OCI-LY1 (cell line): Measurements from ENCODE around the gene VAV3.

Experiments
- H2AFZ ChIP-seq: fragments of 200-600 bp; sonication (generic), shearing (Covaris generic); 2 replicates; pipeline ENCODE4 v1.6.0; 2014; ENCODE audit warnings: antibody characterized with exemption, mild to moderate bottlenecking, low read length
- H3F3A ChIP-seq: fragments of 200-600 bp; sonication (generic), shearing (Covaris generic); 2 replicates; pipeline ENCODE4 v1.6.0; 2014; ENCODE audit warnings: mild to moderate bottlenecking, antibody characterized with exemption, low read length, moderate library complexity; ENCODE audit not compliant: insufficient read depth
- H3K27ac ChIP-seq: fragments of 200-600 bp; sonication (generic); 2 replicates; pipeline ENCODE4 v1.5.1; 2014; ENCODE audit warnings: low read length, mixed run types, mild to moderate bottlenecking, low read depth; ENCODE audit not compliant: poor library complexity, severe bottlenecking
- H3K27me3 ChIP-seq: fragments of 200-600 bp; sonication (generic); 2 replicates; pipeline ENCODE4 v1.6.0; 2014; ENCODE audit warnings: antibody characterized with exemption, mild to moderate bottlenecking, low read length, moderate library complexity; ENCODE audit not compliant: insufficient read depth
- H3K36me3 ChIP-seq: fragments of 200-600 bp; sonication (generic); 2 replicates; pipeline ENCODE4 v1.6.1; 2014; ENCODE audit warnings: mild to moderate bottlenecking, antibody characterized with exemption, low read length, moderate library complexity, mixed read lengths; ENCODE audit not compliant: insufficient read depth
- H3K4me1 ChIP-seq: fragments of 200-600 bp; sonication (generic); 2 replicates; pipeline ENCODE4 v1.5.1; 2014; ENCODE audit warnings: mild to moderate bottlenecking, low read length, moderate library complexity; ENCODE audit not compliant: insufficient read depth, severe bottlenecking
- H3K4me2 ChIP-seq: fragments of 200-600 bp; sonication (generic), shearing (Covaris generic); 2 replicates; pipeline ENCODE4 v1.6.1; 2014; ENCODE audit warnings: low read length
- H3K4me3 ChIP-seq: fragments of 200-600 bp; sonication (generic); 2 replicates; pipeline ENCODE4 v1.5.1; 2014; ENCODE audit warnings: low read length, low read depth, mild to moderate bottlenecking, mixed read lengths; ENCODE audit not compliant: poor library complexity, severe bottlenecking
- H3K79me2 ChIP-seq: fragments of 200-600 bp; shearing (Covaris generic); 2 replicates; pipeline ENCODE4 v1.6.1; 2016; ENCODE audit warnings: mixed run types, low read length, mixed read lengths; ENCODE audit not compliant: insufficient read depth
- H3K9ac ChIP-seq: fragments of 200-600 bp; sonication (generic), shearing (Covaris generic); 2 replicates; pipeline ENCODE4 v1.6.1; 2014; ENCODE audit warnings: mild to moderate bottlenecking, low read length, mixed read lengths
- H3K9me2 ChIP-seq: fragments of 200-600 bp; sonication (generic), shearing (Covaris generic); 2 replicates; pipeline ENCODE4 v1.6.1; 2014; ENCODE audit warnings: low read depth, mild to moderate bottlenecking, low read length, mixed read lengths
- H3K9me3 ChIP-seq: fragments of 200-600 bp; shearing (Covaris generic); 2 replicates; pipeline ENCODE4 v1.6.1; 2014; ENCODE audit warnings: low read length, mixed read lengths
- H4K20me1 ChIP-seq: fragments of 200-600 bp; sonication (generic), shearing (Covaris generic); 2 replicates; pipeline ENCODE4 v1.6.0; 2016; ENCODE audit warnings: mild to moderate bottlenecking, low read length; ENCODE audit not compliant: insufficient read depth
- EZH2 ChIP-seq: fragments of 200-600 bp; sonication (generic), shearing (Covaris generic); IDR thresholded peaks from 2 replicates; pipeline ENCODE4 v1.8.0; 2017; ENCODE audit warnings: borderline replicate concordance, mixed run types, mild to moderate bottlenecking, antibody characterized with exemption, low read length, moderate library complexity, mixed read lengths
- TF ChIP-seq, protein P1 (sequence below): fragments of 200-600 bp; sonication (generic), shearing (Covaris generic); IDR thresholded peaks from 2 replicates; pipeline ENCODE4 v1.5.1; 2017; ENCODE audit warnings: mild to moderate bottlenecking, antibody characterized with exemption, low read length, moderate library complexity, mixed read lengths

VAV3 gene

DNA sequence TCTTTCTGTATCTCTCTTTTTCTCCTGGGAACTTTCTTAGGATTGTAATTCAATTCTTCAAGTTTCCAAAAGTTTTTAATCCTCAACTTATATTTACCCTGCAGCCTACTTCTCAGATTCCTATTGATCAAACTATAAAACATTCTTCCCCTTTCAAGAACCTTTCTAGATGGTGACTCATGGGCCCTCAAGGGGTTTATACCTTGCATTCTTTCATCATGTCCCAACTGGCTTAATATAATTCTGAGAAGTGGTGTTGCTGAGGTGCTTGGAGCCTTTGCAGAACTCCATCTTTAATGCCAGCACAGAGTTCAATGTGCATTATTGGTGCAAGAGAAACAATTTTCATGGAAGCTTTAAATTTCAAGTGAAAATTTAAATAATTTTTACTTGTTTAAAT, 273.4 kb downstream of the VAV3 start:
- Histone ChIP-seq H3K36me3 (no peaks in the 10 kb centered on the region), H3K9me2 (no peaks in the 10 kb centered on the region), H3K79me2 (no peaks in the 10 kb centered on the region), H3K9ac (no peak overlapping the region), H3K4me1 (no peaks in the 10 kb centered on the region), H3K9me3 (no peaks in the 10 kb centered on the region), H3K27me3 (no peaks in the 10 kb centered on the region), H3F3A (no peaks in the 10 kb centered on the region), H3K4me2 (no peak overlapping the region), H2AFZ (no peak overlapping the region), H4K20me1 (no peaks in the 10 kb centered on the region), H3K27ac (no peak overlapping the region), H3K4me3 (no peak overlapping the region)
- TF ChIP-seq, protein P1, sequence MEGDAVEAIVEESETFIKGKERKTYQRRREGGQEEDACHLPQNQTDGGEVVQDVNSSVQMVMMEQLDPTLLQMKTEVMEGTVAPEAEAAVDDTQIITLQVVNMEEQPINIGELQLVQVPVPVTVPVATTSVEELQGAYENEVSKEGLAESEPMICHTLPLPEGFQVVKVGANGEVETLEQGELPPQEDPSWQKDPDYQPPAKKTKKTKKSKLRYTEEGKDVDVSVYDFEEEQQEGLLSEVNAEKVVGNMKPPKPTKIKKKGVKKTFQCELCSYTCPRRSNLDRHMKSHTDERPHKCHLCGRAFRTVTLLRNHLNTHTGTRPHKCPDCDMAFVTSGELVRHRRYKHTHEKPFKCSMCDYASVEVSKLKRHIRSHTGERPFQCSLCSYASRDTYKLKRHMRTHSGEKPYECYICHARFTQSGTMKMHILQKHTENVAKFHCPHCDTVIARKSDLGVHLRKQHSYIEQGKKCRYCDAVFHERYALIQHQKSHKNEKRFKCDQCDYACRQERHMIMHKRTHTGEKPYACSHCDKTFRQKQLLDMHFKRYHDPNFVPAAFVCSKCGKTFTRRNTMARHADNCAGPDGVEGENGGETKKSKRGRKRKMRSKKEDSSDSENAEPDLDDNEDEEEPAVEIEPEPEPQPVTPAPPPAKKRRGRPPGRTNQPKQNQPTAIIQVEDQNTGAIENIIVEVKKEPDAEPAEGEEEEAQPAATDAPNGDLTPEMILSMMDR: no peak

DNA sequence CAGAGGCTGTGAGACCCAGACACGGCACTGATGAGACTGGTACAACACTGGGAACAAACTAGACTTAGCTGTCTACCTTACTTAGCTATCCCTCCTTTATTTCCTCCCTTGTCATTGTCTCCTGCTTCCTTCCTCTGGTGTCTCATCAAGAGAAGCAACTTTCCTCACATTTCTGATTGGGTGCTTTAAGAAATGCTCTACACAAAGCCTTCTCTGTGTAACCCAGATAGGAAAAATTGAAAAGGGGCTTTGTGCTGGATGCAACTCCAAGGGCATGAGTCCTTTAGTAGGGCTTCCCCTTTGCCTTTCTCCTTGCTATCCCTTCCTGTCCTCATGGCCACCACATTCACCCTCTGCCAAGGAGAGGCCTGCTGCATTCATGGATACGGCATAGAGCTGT, 274.5 kb downstream of the VAV3 start:
- H3K4me1 ChIP-seq: no peaks in the 10 kb centered on the region
- no peaks in the 10 kb centered on the region for H3F3A ChIP-seq
- no peaks in the 10 kb centered on the region for H3K27me3 ChIP-seq
- no peak overlapping the region for H3K4me2 ChIP-seq
- no peak overlapping the region for H3K4me3 ChIP-seq
- no peaks in the 10 kb centered on the region for H3K36me3 ChIP-seq
- H3K79me2 ChIP-seq: no peaks in the 10 kb centered on the region
- no peaks in the 10 kb centered on the region for H3K9me3 ChIP-seq
- TF ChIP-seq EZH2: no peak
- TF ChIP-seq, protein P1: no peak
- no peak overlapping the region for H3K27ac ChIP-seq
- no peak overlapping the region for H3K9ac ChIP-seq
- H4K20me1 ChIP-seq: no peaks in the 10 kb centered on the region
- no peaks in the 10 kb centered on the region for H3K9me2 ChIP-seq
- no peak overlapping the region for H2AFZ ChIP-seq

DNA sequence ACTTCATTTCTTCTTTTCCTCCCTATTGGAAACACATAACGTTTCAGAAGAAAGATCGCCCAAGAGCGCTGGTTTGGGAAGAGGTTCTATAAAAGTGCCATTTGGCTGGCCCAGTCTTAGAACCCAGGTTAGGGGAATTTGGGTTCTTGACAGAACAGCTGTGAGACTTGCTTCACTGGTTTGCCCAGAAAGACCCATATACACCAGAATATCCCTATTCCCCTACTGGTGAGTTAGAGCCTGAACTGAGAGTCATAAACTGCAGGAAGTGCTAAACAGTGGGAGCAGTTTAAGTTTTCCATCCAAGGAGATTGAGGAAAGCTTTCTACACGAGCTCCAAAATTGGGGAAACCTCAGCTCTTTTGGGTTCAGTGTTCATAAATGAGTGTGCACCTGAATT, 275.2 kb downstream of the VAV3 start:
- H3K79me2 ChIP-seq: no peaks in the 10 kb centered on the region
- no peaks in the 10 kb centered on the region for H3K36me3 ChIP-seq
- H3K9me3 ChIP-seq: no peaks in the 10 kb centered on the region
- H4K20me1 ChIP-seq: no peaks in the 10 kb centered on the region
- H3K4me3 ChIP-seq: no peak overlapping the region
- no peaks in the 10 kb centered on the region for H3F3A ChIP-seq
- no peaks in the 10 kb centered on the region for H3K4me1 ChIP-seq
- H3K4me2 ChIP-seq: no peak overlapping the region
- no peak overlapping the region for H2AFZ ChIP-seq
- no peak overlapping the region for H3K9ac ChIP-seq
- no peak for TF ChIP-seq EZH2
- TF ChIP-seq, protein P1: no peak
- H3K27me3 ChIP-seq: no peaks in the 10 kb centered on the region
- no peak overlapping the region for H3K27ac ChIP-seq
- H3K9me2 ChIP-seq: no peaks in the 10 kb centered on the region
